Urinary bladder (tissue), 4 donors: ENCODE measurements around the gene KRT33B. TPM values are rescaled to one million over a fixed set of nuclear protein-coding genes. Genes with fewer than 3 reads are reported as not detected.
"Not testable (repeated sequence)": the region's sequence is repeated elsewhere in the genome, so short reads cannot be mapped to it uniquely, and the experiment has no call there.

Source experiments
- DNase-seq: peaks from one replicate; pipeline ENCODE4 v3.0.0-alpha.2; 2015; ENCODE audit errors: extremely low spot score
- H3K27ac ChIP-seq: one replicate; pipeline ENCODE4 v1.5.1; 2013; ENCODE audit warnings: low read depth, mild to moderate bottlenecking, moderate library complexity
- H3K36me3 ChIP-seq: one replicate; pipeline ENCODE4 v1.6.1; 2013; ENCODE audit warnings: mild to moderate bottlenecking, moderate library complexity; ENCODE audit not compliant: insufficient read depth
- H3K4me1 ChIP-seq: one replicate; pipeline ENCODE4 v1.6.1; 2013; ENCODE audit warnings: mild to moderate bottlenecking, moderate library complexity; ENCODE audit not compliant: insufficient read depth
- H3K4me3 ChIP-seq: one replicate; pipeline ENCODE4 v1.5.1; 2013; ENCODE audit warnings: low read depth, low read length
- WGBS: extraction: QIAGEN DNeasy Blood & Tissue Kit; methylation state at CpG from one replicate; pipeline ENCODE4 v1.1.7; 2013; 5-methylcytosine and 5-hydroxymethylcytosine counted together
- polyA plus RNA-seq: library from polyadenylated mRNA; stranded (reverse); fragments of 200-250 nt; gene quantifications from one replicate; pipeline ENCODE4 v1.2.3, GENCODE V29; 2013
- total RNA-seq: library from RNA; depleted of rRNA; stranded (reverse); fragments of >200 nt; gene quantifications from one replicate; pipeline ENCODE4 v1.2.3, GENCODE V29; 2014
- donor health status: healthy with polysubstance abuse.
- donor health status: healthy.

Gene KRT33B
- total and polyA plus RNA-seq, 2 donors = not detected

GRCh38 chr17:41347869-41348760, 21.5 kb downstream of the KRT33B start:
- no peaks in the 10 kb centered on the region for H3K4me1 ChIP-seq
- H3K4me3 ChIP-seq = no peak overlapping the region
- no peak overlapping the region for H3K27ac ChIP-seq
- DNase-seq = no peak
- no peaks in the 10 kb centered on the region for H3K36me3 ChIP-seq
- WGBS = 80% methylated on average over 7 of the region's 7 CpGs

GRCh38 chr17:41346421-41346820, 23.2 kb downstream of the KRT33B start:
- DNase-seq, H3K4me3 ChIP-seq, H3K4me1 ChIP-seq, H3K36me3 ChIP-seq, H3K27ac ChIP-seq: not testable (repeated sequence)
- WGBS = 93% methylated on average over 16 of the region's 16 CpGs

- no peaks in the 10 kb centered on the region for H3K36me3 ChIP-seq
- no peak overlapping the region for H3K27ac ChIP-seq
- DNase-seq = no peak
- no peaks in the 10 kb centered on the region for H3K4me1 ChIP-seq
- H3K4me3 ChIP-seq = no peak overlapping the region
- WGBS = 82% methylated on average over 3 of the region's 3 CpGs
These were observed 23.6 kb downstream of the KRT33B start for GRCh38 chr17:41345992-41346391.

DNA sequence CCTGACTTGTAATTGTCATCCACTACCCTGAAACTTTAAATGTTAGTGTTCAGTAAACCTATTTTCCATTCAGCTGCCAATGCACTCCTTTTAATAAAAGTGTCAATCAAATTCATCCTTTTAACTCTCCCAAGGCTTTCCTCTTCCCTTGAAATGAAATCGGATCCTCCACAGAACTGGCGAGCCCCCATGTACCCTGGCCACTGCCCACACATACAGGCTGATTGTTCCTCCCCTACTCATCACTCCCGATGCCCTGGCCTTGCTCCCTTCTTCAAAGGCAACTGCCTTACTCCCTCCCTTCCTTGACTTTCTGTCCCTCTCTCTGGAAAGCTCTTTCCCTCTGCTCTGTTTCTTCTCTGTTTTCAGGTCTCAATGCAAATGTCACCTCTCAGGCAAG, 26.6 kb downstream of the KRT33B start:
- no peak overlapping the region for H3K27ac ChIP-seq
- DNase-seq = no peak
- H3K4me3 ChIP-seq = no peak overlapping the region
- H3K4me1 ChIP-seq = no peaks in the 10 kb centered on the region
- H3K36me3 ChIP-seq = no peaks in the 10 kb centered on the region
- WGBS = 77% methylated on average over 3 of the region's 3 CpGs

DNA sequence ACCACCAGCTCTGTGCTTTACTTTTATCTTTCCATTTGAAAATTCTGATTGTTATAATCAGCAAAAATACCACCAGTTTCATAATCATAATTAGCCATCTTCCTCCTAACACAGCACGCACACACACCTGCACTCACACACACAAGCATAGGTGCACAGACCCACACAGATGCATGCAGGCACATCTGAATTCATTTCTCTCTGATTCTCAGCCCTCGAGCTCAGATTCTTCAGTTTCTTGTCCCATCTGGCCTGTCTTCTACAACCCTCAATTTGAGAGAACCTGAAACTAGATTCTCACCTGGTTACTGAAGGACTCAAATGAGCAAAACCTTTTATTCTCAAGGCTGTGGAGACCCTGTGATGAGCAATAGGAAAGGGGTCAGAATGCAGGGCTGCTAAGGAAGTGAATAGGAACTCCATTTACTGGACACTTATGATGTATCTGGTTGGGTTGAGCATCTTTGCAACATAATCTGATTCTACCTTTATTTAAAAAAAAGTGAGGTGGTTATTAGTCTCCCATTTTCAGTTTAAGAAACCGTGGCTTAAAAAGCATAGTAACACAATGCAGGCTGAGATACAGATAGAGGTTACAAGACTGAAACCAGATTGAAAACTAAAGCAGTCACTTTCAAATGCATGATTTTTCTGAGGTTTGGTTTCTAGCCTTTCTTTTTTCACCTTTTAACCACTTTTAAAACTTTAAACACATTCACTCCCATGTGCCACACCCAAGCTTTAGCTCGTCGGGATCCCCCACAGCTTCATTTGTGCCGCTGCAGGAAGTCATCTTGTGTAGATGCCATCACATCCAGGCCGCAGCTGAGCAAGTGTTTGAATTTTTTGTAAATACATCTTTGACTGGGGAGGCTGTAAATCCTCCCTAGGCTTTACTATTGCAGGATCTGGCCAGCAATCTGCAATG, 28.4 kb downstream of the KRT33B start:
- H3K27ac ChIP-seq = no peak overlapping the region
- no peak for DNase-seq
- H3K36me3 ChIP-seq = no peaks in the 10 kb centered on the region
- H3K4me3 ChIP-seq = no peak overlapping the region
- no peaks in the 10 kb centered on the region for H3K4me1 ChIP-seq
- 49% methylated on average over 7 of the region's 7 CpGs for WGBS

DNA sequence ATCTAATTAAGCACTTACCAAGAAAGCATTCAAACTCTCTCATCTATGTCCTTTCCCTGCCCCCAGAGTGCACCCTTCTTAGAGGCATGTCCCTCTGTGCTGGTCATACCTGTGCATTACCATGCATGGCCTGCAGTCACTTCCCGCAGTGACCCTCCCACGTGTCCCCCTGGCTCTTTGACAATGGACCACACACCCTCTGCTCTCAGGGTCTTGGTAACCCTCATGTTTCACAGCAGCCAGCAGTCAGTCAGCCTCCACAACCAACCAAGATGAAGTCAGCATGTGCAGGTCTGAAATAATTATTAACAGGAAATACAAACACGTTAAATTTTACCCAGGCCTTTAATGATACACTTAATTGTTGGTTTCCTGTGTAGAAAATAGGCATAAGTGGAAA, 29.1 kb downstream of the KRT33B start:
- Histone ChIP-seq H3K36me3 (no peaks in the 10 kb centered on the region), H3K27ac (no peak overlapping the region), H3K4me1 (no peaks in the 10 kb centered on the region), H3K4me3 (no peak overlapping the region)
- DNase-seq = no peak
- 53% methylated on average over 3 of the region's 3 CpGs for WGBS

DNA sequence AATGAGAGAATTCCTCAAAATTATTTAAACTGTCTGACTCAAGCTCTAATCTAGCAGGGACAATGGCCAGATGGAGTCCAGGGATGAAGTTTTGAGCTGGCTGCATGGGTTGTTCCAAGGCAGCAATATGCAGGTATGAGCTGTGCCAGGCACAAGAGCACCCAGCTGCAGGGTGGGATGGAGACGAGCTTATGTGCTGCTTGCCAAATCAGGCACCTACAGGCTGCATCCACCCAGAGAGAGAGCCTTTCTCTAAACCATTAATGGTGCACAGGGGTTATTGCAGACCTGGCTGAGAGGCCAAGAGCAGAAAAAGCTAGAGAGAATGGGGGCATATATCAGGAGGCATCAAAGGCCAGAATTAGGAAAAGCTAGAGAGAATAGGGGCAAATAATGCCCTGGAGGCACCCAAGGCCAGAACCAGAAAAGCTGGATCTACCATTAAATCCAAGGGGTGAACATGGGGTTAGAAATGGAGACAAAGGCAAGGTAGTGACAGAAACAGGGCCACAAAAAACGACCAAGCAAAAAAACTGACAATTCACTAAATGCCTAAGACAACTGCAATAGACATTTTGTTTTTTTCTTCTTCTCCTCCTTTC, 29.9 kb downstream of the KRT33B start:
- no peak for DNase-seq
- H3K4me1 ChIP-seq = no peaks in the 10 kb centered on the region
- 61% methylated on average over 2 of the region's 2 CpGs for WGBS
- no peak overlapping the region for H3K27ac ChIP-seq
- H3K4me3 ChIP-seq = no peak overlapping the region
- H3K36me3 ChIP-seq = no peaks in the 10 kb centered on the region

DNA sequence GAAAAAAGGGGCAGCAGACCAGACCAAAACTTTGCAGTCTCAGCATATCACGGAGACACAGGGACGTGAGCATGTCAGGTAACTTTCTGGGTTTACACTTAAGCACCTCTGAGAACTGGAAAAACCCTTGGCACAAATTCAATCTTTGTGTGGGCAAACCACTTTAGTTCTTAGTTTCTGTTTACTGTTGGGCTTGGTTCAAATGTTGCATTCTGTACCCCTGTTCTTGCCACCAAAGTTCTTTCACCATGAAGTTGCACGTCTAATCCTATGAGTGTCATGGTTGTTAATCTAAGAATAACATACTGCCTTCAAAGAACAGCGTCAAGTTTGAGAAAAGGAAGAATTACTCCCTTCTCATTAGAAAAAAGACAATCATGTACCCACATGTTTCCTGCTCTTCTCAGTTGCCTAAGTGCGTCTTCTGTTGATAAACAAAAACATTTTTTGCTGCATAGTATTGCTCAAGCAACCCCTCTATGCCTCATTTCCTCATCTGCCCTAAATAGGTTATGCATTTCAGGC, 30.6 kb downstream of the KRT33B start:
- Histone ChIP-seq H3K27ac (no peak overlapping the region), H3K4me3 (no peak overlapping the region), H3K36me3 (no peaks in the 10 kb centered on the region), H3K4me1 (no peaks in the 10 kb centered on the region)
- 54% methylated on average over 5 of the region's 5 CpGs for WGBS
- DNase-seq = peak; percentile 23

DNA sequence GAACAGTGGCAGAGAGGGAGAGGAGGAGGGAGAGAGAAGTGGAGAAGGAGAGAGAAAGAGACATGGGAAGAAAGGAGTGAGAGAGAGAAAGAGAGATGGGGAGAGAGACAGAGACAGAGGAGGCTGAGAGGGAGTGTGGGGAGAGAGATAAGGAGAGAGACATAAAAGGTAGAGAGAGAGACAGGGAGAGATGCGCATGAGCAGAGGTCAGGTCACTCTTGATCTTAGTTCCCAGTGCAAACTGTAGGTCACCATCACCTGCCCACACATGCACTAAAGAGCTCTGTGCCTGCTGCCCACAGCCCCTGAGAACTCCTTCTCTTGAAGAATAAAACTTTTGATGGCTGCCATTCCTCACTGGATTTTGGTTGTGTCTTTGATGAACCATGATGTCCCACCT, 33.9 kb downstream of the KRT33B start:
- DNase-seq = no peak
- Histone ChIP-seq H3K36me3 (no peaks in the 10 kb centered on the region), H3K27ac (no peak overlapping the region), H3K4me3 (no peak overlapping the region), H3K4me1 (no peaks in the 10 kb centered on the region)
- 92% methylated on average over 1 of the region's 1 CpG for WGBS

GRCh38 chr17:41334385-41335305, 35.0 kb downstream of the KRT33B start:
- no peak for DNase-seq
- H3K36me3 ChIP-seq = no peaks in the 10 kb centered on the region
- H3K4me1 ChIP-seq = no peaks in the 10 kb centered on the region
- WGBS = 77% methylated on average over 6 of the region's 6 CpGs
- H3K27ac ChIP-seq = no peak overlapping the region
- H3K4me3 ChIP-seq = no peak overlapping the region

- Histone ChIP-seq H3K4me1 (no peaks in the 10 kb centered on the region), H3K4me3 (no peak overlapping the region), H3K36me3 (no peaks in the 10 kb centered on the region), H3K27ac (no peak overlapping the region)
- DNase-seq = no peak
- 97% methylated on average over 3 of the region's 3 CpGs for WGBS
These were observed 35.8 kb downstream of the KRT33B start for GRCh38 chr17:41333836-41334235.

GRCh38 chr17:41333098-41333497, 36.5 kb downstream of the KRT33B start:
- DNase-seq = no peak
- Histone ChIP-seq H3K27ac (no peak overlapping the region), H3K4me1 (no peaks in the 10 kb centered on the region), H3K36me3 (no peaks in the 10 kb centered on the region), H3K4me3 (no peak overlapping the region)
- 96% methylated on average over 5 of the region's 5 CpGs for WGBS
